22Rv1 (cell line): ENCODE data around the gene P4HA2.

Source experiments
- ZFX ChIP-seq: fragments of 450-650 bp; IDR thresholded peaks from 2 replicates; pipeline ENCODE4 v1.6.1; 2017; ENCODE audit warnings: antibody characterized with exemption, borderline replicate concordance
- TF ChIP-seq, protein P1 (sequence below): fragments of 450-650 bp; IDR thresholded peaks from 2 replicates; pipeline ENCODE4 v1.5.1; 2017; ENCODE audit warnings: mild to moderate bottlenecking

DNA sequence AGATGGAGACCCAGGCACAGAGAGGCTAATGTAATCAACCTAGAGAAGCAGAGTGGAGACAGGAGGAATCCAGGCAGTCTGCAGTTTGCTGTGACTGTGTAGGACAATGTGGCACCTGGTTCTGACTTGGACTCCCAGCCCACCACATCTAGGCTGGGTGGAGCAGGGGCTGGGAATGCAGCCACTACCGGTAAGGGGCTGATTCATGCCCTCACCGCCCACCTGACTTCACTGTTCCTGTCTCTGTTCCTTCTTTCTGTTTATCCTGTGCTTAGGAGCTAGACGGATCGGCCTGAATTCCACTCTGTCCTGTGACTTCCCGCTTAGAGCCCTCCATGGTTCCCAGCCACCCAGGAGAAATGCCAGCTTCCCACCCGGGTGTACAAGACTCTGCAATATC, 32.4 kb upstream of the P4HA2 start:
- TF ChIP-seq, protein P1, sequence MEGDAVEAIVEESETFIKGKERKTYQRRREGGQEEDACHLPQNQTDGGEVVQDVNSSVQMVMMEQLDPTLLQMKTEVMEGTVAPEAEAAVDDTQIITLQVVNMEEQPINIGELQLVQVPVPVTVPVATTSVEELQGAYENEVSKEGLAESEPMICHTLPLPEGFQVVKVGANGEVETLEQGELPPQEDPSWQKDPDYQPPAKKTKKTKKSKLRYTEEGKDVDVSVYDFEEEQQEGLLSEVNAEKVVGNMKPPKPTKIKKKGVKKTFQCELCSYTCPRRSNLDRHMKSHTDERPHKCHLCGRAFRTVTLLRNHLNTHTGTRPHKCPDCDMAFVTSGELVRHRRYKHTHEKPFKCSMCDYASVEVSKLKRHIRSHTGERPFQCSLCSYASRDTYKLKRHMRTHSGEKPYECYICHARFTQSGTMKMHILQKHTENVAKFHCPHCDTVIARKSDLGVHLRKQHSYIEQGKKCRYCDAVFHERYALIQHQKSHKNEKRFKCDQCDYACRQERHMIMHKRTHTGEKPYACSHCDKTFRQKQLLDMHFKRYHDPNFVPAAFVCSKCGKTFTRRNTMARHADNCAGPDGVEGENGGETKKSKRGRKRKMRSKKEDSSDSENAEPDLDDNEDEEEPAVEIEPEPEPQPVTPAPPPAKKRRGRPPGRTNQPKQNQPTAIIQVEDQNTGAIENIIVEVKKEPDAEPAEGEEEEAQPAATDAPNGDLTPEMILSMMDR, result no peak
- no peak for TF ChIP-seq ZFX
